Transverse colon (tissue), 3 donors: ENCODE measurements around the gene SKIDA1.

Experiments
- CTCF ChIP-seq, 5 experiments: fragments of 200-600 bp in 3 of 5; fragments of 450-650 bp in 2 of 5; sonication (generic) in 3 of 5; IDR thresholded peaks; 1 replicate in 2 of 5; 2 replicates in 3 of 5; pipeline ENCODE4 v1.5.1; 2016 to 2017; ENCODE audit warnings: antibody characterized with exemption in 5 of 5, inconsistent platforms in 3 of 5, mild to moderate bottlenecking in 2 of 5, moderate library complexity in 1 of 5
- EP300 ChIP-seq: sonication (generic); formaldehyde crosslinking; IDR thresholded peaks from one replicate; pipeline ENCODE4 v1.6.1; 2017; ENCODE audit warnings: antibody characterized with exemption, low read depth
- POLR2A ChIP-seq: fragments of 450-650 bp; IDR thresholded peaks from one replicate; pipeline ENCODE4 v1.6.1; 2016; ENCODE audit warnings: antibody characterized with exemption, mild to moderate bottlenecking, moderate library complexity

- TF ChIP-seq POLR2A, result no peak
- no peak for TF ChIP-seq CTCF (IDR thresholded peaks at IDR 0.05)
- TF ChIP-seq EP300, result no peak
Observed at GRCh38 chr10:21547246-21547645, 21.8 kb upstream of the SKIDA1 start.
